ENCODE data around the gene GJC1. TPM values are rescaled to one million over a fixed set of nuclear protein-coding genes. Genes with fewer than 3 reads are reported as not detected.
A peak's percentile ranks its signal among the peaks of the same experiment; 100 is the strongest.

GJC1 gene
- total RNA-seq, 1 donor from 2014 or later = 9.9 TPM

DNA sequence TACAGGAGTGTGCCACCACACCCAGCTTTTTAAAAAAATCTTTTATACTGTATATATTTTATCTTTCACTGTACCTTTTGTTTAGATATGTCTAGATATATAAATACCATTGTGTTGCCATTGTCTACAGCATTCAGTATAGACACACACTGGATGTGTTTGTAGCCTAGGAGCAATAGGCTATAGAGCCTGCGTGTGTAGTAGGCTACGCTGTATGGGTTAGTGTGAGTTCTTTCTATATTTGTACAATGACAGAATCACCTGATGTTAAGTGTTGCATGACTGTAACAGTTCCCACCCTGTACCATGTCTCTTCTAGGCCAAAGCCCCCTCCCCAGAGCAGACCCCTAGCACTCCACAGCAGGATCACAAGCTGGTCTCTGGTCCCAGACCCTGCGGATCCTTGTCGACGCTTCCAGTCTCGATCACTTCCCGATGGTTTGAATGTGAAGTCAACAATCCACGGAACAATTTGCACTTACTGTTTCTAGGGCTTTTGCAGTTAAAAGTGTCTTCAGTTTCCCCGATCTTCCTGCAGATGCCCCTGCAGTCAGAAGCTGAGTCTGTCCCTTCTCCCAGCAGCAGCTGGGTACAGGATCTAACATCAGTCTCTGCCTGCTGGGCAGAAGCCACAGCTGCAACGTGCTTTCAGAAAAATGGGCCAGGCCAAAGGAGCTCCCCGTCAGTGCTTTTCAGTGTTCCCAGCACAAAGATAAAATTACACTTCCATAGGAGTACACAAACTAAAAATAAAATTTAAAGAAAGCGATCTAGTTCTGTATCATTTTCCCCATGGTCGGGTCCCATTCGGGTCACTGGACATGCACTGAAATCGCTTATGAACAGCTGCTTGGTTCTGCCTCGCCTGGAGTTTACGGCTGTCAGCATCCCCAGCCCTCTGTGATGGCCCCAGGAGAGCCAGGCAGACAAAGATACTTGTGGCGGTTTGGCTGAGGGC is 35.9 kb downstream of the GJC1 start:
- Histone ChIP-seq H3K4me3 (peak overlapping the region in 1 of 2 donors; percentile 13), H3K36me3 (no peaks in the 10 kb centered on the region), H3K27me3 (no peaks in the 10 kb centered on the region), H3K27ac (peak overlapping the region; percentile 77 to 81), H3K4me1 (peaks cover 13 to 18% of the 10 kb centered on the region in 2 donors), H3K9me3 (no peaks in the 10 kb centered on the region)
- no peak for DNase-seq (ENCODE audit: low spot score in 2 of 2)
- TF ChIP-seq, protein P1, sequence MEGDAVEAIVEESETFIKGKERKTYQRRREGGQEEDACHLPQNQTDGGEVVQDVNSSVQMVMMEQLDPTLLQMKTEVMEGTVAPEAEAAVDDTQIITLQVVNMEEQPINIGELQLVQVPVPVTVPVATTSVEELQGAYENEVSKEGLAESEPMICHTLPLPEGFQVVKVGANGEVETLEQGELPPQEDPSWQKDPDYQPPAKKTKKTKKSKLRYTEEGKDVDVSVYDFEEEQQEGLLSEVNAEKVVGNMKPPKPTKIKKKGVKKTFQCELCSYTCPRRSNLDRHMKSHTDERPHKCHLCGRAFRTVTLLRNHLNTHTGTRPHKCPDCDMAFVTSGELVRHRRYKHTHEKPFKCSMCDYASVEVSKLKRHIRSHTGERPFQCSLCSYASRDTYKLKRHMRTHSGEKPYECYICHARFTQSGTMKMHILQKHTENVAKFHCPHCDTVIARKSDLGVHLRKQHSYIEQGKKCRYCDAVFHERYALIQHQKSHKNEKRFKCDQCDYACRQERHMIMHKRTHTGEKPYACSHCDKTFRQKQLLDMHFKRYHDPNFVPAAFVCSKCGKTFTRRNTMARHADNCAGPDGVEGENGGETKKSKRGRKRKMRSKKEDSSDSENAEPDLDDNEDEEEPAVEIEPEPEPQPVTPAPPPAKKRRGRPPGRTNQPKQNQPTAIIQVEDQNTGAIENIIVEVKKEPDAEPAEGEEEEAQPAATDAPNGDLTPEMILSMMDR (IDR thresholded peaks at IDR 0.05) = no peak
- intact Hi-C loops (cut with DNase I) = no loop called here

DNA sequence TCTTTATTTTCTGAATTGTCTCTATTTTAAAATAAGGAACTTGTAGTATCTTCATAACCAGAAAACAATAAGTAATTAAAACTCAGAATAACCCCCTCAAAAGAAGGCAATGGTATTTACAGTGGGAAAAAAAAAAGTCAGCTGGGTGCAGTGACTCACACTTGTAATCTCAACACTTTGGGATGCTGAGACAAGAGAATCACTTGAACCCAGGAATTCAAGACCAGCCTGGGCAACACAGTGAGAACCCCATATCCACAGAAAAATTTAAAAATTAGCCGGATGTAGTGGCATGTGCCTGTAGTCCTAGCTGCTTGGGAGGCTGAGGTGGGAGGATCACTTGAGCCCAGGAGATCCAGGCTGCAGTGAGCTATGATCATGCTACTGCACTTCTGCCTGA is 37.8 kb downstream of the GJC1 start:
- H3K27ac ChIP-seq = no peak overlapping the region
- intact Hi-C loops (cut with DNase I) = no loop called here
- no peaks in the 10 kb centered on the region for H3K36me3 ChIP-seq
- H3K4me1 ChIP-seq = peaks cover 14 to 15% of the 10 kb centered on the region in 2 donors
- no peak overlapping the region for H3K4me3 ChIP-seq
- DNase-seq (ENCODE audit: low spot score in 2 of 2) = no peak
- no peaks in the 10 kb centered on the region for H3K9me3 ChIP-seq
- TF ChIP-seq, protein P1 (IDR thresholded peaks at IDR 0.05) = no peak
- no peaks in the 10 kb centered on the region for H3K27me3 ChIP-seq

DNA sequence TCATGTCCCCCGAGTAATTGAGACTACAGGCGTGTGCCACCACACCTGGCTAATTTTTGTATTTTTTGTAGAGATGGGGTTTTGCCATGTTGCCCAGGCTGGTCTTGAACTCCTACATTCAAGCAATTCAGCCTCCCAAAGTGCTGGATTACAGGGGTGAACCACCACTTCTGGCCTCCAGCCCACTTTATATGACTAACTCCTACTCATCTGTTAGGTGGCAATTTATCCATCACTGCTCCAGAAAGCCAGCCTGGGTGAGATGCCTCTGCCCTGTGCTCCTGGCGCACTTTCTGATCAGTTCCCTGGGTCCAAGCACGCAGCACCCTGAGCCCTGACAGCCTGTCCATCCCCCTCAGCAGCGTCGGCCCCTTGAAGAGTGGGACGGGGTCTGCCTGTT is 41.9 kb downstream of the GJC1 start:
- TF ChIP-seq, protein P1 (IDR thresholded peaks at IDR 0.05) = no peak
- no peak overlapping the region for H3K4me3 ChIP-seq
- H3K27me3 ChIP-seq = no peaks in the 10 kb centered on the region
- no peaks in the 10 kb centered on the region for H3K36me3 ChIP-seq
- H3K4me1 ChIP-seq = peaks cover 5 to 10% of the 10 kb centered on the region in 2 donors
- peak overlapping the region in 1 of 2 donors; percentile 60 for H3K27ac ChIP-seq
- no peak for DNase-seq (ENCODE audit: low spot score in 2 of 2)
- H3K9me3 ChIP-seq = no peaks in the 10 kb centered on the region
- intact Hi-C loops (cut with DNase I) = no loop called here

DNA sequence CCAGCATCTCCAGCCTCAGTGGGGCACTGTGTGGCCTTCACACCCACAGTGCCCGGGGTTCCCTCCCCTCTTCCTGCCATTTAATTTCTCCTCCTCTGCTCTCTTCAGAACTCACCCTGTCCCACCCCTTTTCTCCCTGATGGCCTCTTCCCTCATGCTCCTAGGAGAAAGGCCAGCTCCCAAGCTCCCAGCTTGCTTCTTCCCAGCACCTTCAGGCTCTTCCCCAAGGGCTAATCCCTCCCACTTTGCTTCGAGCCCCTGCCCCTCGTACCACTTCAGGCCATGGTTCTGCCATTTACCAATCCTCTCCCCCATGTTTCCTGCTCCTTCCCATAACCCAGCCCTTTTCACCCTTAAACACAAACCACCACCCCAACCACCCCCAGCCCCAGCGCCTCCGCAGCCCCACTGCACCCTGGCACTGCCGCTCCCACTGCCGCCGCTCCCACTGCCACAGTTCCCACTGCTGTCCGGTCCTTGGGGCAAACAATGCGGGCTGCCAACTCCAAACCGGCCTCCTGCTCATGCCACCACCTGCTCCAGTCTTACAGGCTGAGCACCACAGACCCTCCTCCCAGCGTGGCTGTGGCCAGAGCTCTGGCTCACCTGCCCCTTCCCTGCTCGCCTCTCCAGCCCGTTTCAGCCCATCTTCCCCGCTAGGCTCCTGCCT is 42.7 kb downstream of the GJC1 start:
- intact Hi-C loops (cut with DNase I) = no loop called here
- Histone ChIP-seq H3K9me3 (no peaks in the 10 kb centered on the region), H3K27ac (peak overlapping the region; percentile 56 to 60), H3K27me3 (no peaks in the 10 kb centered on the region), H3K4me3 (no peak overlapping the region), H3K4me1 (peaks cover 5 to 11% of the 10 kb centered on the region in 2 donors), H3K36me3 (no peaks in the 10 kb centered on the region)
- DNase-seq (ENCODE audit: low spot score in 2 of 2) = no peak
- TF ChIP-seq, protein P1 (IDR thresholded peaks at IDR 0.05) = no peak

DNA sequence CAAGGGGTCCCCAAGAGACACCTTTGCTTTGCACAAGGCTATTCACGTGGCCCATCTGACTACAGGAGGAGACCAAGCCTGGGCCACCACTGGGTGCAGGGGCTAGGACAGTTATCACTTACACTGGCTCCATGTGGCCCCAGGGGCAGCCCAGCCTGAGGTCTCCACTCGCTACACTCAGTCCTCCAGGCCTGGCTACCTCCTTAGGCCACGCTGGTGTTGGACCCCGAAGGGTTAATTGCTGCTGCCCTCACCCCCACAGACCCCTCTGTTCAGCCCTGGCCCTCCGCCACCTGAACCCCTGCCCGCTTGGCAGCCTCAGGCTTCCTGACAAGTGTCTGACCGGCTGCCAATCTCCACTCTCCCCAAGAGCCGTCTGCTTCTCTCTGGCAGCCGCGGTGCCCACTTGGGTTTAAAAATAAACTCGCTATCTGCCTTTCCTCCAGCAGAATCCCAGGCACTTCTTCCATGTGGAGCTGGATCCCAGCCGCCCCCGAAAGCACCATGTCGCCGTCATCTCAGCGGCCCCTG is 43.5 kb downstream of the GJC1 start:
- peak overlapping the region; percentile 56 to 60 for H3K27ac ChIP-seq
- no peaks in the 10 kb centered on the region for H3K27me3 ChIP-seq
- H3K9me3 ChIP-seq = no peaks in the 10 kb centered on the region
- intact Hi-C loops (cut with DNase I) = no loop called here
- peak overlapping the region in 1 of 2 donors; percentile 17 for H3K4me3 ChIP-seq
- TF ChIP-seq, protein P1 (IDR thresholded peaks at IDR 0.05) = no peak
- DNase-seq (ENCODE audit: low spot score in 2 of 2) = no peak
- H3K4me1 ChIP-seq = peaks cover 5 to 15% of the 10 kb centered on the region in 2 donors
- H3K36me3 ChIP-seq = no peaks in the 10 kb centered on the region
